ENCODE results near the gene NIM1K. TPM values are rescaled to one million over a fixed set of nuclear protein-coding genes. Genes with fewer than 3 reads are reported as not detected.
A peak's percentile ranks its signal among the peaks of the same experiment; 100 is the strongest.

Gene NIM1K
- total RNA-seq, 1 experiment from 2014 or later, result 0.07 TPM

DNA sequence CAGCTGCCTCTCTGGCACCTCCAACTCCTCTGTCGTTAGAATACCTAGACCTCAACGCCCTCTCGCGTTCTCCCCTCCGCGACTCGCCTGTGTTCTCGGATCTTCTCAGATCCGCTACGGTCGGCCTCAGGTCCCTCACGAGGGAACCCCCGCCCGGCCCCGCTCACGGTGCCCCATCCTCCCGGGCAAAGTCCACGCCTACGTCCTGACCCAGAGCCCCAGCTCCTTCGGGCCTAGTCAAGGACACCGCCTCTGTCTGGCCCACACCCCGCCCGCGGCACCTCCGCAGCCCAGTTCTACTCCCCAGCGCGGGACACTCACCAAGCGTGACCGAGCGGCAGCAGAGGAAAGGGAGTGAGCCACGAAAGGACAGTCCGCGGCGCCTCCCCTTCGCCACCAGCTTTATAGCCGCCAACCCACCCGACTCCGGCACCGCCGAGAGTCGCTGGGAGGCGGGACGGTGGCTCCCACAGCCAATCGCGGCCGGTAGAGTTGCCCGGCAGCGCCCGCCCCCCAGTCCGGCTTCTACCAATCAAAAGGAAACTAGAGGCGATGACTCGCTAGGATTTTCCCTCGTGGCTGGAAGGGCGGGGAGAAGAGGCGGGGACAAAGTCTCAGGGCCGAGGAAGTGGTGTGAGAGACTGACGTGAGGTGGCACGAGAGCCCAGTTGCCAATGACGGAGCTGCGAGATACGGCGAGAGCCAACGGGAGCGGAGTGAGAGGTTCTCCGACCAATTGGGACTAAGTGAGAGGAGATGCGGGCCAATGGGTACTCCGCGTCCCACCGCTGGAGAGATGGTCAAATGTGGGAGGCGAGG is 121.2 kb downstream of the NIM1K start, which contains the start of gene HMGCS1 (continued):
- TF ChIP-seq EMX1 (CRISPR knock-in tag; IDR thresholded peaks at IDR 0.05) (no peak), ZBTB21 (CRISPR knock-in tag; IDR thresholded peaks at IDR 0.05; ENCODE audit: borderline replicate concordance) (no peak), ZNF219 (CRISPR knock-in tag; IDR thresholded peaks at IDR 0.05; ENCODE audit: borderline replicate concordance) (no peak), NFATC4 (CRISPR knock-in tag; IDR thresholded peaks at IDR 0.05) (no peak), ESRRA (CRISPR knock-in tag; IDR thresholded peaks at IDR 0.05; ENCODE audit: borderline replicate concordance) (no peak), NFE2L1 (CRISPR knock-in tag; IDR thresholded peaks at IDR 0.05) (peak; percentile 58; the same call in 1 of the 2 replicates), GABPB1 (CRISPR knock-in tag; IDR thresholded peaks at IDR 0.05) (peak; percentile 73), NFYB (CRISPR knock-in tag; conservative IDR thresholded peaks at IDR 0.05; ENCODE audit: low read depth) (peak; percentile 97), ZNF138 (CRISPR knock-in tag; conservative IDR thresholded peaks at IDR 0.05) (no peak), GRHL2 (CRISPR knock-in tag; IDR thresholded peaks at IDR 0.05; ENCODE audit: insufficient replicate concordance, severe bottlenecking) (no peak), SOX15 (CRISPR knock-in tag; IDR thresholded peaks at IDR 0.05) (no peak), NR3C1 (CRISPR knock-in tag; conservative IDR thresholded peaks at IDR 0.05; ENCODE audit: low read depth) (no peak)
- TF ChIP-seq, protein P1, sequence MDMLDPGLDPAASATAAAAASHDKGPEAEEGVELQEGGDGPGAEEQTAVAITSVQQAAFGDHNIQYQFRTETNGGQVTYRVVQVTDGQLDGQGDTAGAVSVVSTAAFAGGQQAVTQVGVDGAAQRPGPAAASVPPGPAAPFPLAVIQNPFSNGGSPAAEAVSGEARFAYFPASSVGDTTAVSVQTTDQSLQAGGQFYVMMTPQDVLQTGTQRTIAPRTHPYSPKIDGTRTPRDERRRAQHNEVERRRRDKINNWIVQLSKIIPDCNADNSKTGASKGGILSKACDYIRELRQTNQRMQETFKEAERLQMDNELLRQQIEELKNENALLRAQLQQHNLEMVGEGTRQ (CRISPR knock-in tag; IDR thresholded peaks at IDR 0.05), result peak; percentile 32; the same call in 1 of the 2 replicates
- TF ChIP-seq, protein P2, sequence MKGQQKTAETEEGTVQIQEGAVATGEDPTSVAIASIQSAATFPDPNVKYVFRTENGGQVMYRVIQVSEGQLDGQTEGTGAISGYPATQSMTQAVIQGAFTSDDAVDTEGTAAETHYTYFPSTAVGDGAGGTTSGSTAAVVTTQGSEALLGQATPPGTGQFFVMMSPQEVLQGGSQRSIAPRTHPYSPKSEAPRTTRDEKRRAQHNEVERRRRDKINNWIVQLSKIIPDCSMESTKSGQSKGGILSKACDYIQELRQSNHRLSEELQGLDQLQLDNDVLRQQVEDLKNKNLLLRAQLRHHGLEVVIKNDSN (CRISPR knock-in tag; IDR thresholded peaks at IDR 0.05), result no peak; the same call in 1 of the 2 replicates
- TF ChIP-seq, protein P3, sequence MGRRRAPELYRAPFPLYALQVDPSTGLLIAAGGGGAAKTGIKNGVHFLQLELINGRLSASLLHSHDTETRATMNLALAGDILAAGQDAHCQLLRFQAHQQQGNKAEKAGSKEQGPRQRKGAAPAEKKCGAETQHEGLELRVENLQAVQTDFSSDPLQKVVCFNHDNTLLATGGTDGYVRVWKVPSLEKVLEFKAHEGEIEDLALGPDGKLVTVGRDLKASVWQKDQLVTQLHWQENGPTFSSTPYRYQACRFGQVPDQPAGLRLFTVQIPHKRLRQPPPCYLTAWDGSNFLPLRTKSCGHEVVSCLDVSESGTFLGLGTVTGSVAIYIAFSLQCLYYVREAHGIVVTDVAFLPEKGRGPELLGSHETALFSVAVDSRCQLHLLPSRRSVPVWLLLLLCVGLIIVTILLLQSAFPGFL (CRISPR knock-in tag; IDR thresholded peaks at IDR 0.05; ENCODE audit: borderline replicate concordance), result 0 out of 2 replicates have a peak, but pooled peaks have one; percentile 22
- TF ChIP-seq, protein P4, sequence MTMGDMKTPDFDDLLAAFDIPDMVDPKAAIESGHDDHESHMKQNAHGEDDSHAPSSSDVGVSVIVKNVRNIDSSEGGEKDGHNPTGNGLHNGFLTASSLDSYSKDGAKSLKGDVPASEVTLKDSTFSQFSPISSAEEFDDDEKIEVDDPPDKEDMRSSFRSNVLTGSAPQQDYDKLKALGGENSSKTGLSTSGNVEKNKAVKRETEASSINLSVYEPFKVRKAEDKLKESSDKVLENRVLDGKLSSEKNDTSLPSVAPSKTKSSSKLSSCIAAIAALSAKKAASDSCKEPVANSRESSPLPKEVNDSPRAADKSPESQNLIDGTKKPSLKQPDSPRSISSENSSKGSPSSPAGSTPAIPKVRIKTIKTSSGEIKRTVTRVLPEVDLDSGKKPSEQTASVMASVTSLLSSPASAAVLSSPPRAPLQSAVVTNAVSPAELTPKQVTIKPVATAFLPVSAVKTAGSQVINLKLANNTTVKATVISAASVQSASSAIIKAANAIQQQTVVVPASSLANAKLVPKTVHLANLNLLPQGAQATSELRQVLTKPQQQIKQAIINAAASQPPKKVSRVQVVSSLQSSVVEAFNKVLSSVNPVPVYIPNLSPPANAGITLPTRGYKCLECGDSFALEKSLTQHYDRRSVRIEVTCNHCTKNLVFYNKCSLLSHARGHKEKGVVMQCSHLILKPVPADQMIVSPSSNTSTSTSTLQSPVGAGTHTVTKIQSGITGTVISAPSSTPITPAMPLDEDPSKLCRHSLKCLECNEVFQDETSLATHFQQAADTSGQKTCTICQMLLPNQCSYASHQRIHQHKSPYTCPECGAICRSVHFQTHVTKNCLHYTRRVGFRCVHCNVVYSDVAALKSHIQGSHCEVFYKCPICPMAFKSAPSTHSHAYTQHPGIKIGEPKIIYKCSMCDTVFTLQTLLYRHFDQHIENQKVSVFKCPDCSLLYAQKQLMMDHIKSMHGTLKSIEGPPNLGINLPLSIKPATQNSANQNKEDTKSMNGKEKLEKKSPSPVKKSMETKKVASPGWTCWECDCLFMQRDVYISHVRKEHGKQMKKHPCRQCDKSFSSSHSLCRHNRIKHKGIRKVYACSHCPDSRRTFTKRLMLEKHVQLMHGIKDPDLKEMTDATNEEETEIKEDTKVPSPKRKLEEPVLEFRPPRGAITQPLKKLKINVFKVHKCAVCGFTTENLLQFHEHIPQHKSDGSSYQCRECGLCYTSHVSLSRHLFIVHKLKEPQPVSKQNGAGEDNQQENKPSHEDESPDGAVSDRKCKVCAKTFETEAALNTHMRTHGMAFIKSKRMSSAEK (CRISPR knock-in tag; IDR thresholded peaks at IDR 0.05; ENCODE audit: borderline replicate concordance), result no peak
- TF ChIP-seq, protein P5, sequence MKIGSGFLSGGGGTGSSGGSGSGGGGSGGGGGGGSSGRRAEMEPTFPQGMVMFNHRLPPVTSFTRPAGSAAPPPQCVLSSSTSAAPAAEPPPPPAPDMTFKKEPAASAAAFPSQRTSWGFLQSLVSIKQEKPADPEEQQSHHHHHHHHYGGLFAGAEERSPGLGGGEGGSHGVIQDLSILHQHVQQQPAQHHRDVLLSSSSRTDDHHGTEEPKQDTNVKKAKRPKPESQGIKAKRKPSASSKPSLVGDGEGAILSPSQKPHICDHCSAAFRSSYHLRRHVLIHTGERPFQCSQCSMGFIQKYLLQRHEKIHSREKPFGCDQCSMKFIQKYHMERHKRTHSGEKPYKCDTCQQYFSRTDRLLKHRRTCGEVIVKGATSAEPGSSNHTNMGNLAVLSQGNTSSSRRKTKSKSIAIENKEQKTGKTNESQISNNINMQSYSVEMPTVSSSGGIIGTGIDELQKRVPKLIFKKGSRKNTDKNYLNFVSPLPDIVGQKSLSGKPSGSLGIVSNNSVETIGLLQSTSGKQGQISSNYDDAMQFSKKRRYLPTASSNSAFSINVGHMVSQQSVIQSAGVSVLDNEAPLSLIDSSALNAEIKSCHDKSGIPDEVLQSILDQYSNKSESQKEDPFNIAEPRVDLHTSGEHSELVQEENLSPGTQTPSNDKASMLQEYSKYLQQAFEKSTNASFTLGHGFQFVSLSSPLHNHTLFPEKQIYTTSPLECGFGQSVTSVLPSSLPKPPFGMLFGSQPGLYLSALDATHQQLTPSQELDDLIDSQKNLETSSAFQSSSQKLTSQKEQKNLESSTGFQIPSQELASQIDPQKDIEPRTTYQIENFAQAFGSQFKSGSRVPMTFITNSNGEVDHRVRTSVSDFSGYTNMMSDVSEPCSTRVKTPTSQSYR (CRISPR knock-in tag; IDR thresholded peaks at IDR 0.05), result no peak
- TF ChIP-seq, protein P6, sequence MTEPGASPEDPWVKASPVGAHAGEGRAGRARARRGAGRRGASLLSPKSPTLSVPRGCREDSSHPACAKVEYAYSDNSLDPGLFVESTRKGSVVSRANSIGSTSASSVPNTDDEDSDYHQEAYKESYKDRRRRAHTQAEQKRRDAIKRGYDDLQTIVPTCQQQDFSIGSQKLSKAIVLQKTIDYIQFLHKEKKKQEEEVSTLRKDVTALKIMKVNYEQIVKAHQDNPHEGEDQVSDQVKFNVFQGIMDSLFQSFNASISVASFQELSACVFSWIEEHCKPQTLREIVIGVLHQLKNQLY (CRISPR knock-in tag; IDR thresholded peaks at IDR 0.05), result no peak
- TF ChIP-seq, protein P7, sequence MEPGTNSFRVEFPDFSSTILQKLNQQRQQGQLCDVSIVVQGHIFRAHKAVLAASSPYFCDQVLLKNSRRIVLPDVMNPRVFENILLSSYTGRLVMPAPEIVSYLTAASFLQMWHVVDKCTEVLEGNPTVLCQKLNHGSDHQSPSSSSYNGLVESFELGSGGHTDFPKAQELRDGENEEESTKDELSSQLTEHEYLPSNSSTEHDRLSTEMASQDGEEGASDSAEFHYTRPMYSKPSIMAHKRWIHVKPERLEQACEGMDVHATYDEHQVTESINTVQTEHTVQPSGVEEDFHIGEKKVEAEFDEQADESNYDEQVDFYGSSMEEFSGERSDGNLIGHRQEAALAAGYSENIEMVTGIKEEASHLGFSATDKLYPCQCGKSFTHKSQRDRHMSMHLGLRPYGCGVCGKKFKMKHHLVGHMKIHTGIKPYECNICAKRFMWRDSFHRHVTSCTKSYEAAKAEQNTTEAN (CRISPR knock-in tag; IDR thresholded peaks at IDR 0.05), result no peak
- TF ChIP-seq, protein P8, sequence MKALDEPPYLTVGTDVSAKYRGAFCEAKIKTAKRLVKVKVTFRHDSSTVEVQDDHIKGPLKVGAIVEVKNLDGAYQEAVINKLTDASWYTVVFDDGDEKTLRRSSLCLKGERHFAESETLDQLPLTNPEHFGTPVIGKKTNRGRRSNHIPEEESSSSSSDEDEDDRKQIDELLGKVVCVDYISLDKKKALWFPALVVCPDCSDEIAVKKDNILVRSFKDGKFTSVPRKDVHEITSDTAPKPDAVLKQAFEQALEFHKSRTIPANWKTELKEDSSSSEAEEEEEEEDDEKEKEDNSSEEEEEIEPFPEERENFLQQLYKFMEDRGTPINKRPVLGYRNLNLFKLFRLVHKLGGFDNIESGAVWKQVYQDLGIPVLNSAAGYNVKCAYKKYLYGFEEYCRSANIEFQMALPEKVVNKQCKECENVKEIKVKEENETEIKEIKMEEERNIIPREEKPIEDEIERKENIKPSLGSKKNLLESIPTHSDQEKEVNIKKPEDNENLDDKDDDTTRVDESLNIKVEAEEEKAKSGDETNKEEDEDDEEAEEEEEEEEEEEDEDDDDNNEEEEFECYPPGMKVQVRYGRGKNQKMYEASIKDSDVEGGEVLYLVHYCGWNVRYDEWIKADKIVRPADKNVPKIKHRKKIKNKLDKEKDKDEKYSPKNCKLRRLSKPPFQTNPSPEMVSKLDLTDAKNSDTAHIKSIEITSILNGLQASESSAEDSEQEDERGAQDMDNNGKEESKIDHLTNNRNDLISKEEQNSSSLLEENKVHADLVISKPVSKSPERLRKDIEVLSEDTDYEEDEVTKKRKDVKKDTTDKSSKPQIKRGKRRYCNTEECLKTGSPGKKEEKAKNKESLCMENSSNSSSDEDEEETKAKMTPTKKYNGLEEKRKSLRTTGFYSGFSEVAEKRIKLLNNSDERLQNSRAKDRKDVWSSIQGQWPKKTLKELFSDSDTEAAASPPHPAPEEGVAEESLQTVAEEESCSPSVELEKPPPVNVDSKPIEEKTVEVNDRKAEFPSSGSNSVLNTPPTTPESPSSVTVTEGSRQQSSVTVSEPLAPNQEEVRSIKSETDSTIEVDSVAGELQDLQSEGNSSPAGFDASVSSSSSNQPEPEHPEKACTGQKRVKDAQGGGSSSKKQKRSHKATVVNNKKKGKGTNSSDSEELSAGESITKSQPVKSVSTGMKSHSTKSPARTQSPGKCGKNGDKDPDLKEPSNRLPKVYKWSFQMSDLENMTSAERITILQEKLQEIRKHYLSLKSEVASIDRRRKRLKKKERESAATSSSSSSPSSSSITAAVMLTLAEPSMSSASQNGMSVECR (CRISPR knock-in tag; IDR thresholded peaks at IDR 0.05; ENCODE audit: borderline replicate concordance), result peak; percentile 76; the same call in 1 of the 2 replicates
